Measurements from ENCODE around the gene GGCT. TPM values are rescaled to one million over a fixed set of nuclear protein-coding genes. Genes with fewer than 3 reads are reported as not detected.

GGCT gene
- total RNA-seq, 4 donors from 2014 or later: 24.1 to 47.0 (median 30.1) TPM

GRCh38 chr7:30474893-30475292 is 29.7 kb downstream of the GGCT start:
- 74 to 81% methylated on average over 2 of the region's 2 CpGs for WGBS, 2 donors
- peaks cover 83 to 89% of the 10 kb centered on the region in 2 donors for H3K4me1 ChIP-seq
- H3K9me3 ChIP-seq: no peaks in the 10 kb centered on the region
- H3K36me3 ChIP-seq: no peaks in the 10 kb centered on the region
- TF ChIP-seq CTCF (IDR thresholded peaks at IDR 0.05) (no peak), POLR2A (IDR thresholded peaks at IDR 0.05) (no peak)
- H3K27me3 ChIP-seq: no peaks in the 10 kb centered on the region
- intact Hi-C loops (cut with DNase I): no loop called here
- H3K4me3 ChIP-seq (replicated peaks in 1 of 3): no peak overlapping the region
- peak overlapping the region in 2 of 3 donors; percentile 91 to 94 for H3K27ac ChIP-seq
- DNase-seq: no peak

- Histone ChIP-seq H3K9me3 (no peaks in the 10 kb centered on the region), H3K4me3 (replicated peaks in 1 of 3) (no peak overlapping the region), H3K27ac (peak overlapping the region in 2 of 3 donors; percentile 91 to 94), H3K4me1 (peaks cover 86 to 91% of the 10 kb centered on the region in 2 donors), H3K36me3 (no peaks in the 10 kb centered on the region), H3K27me3 (no peaks in the 10 kb centered on the region)
- DNase-seq: no peak
- no peak for TF ChIP-seq POLR2A (IDR thresholded peaks at IDR 0.05)
- no peak for TF ChIP-seq CTCF (IDR thresholded peaks at IDR 0.05)
- WGBS, 2 donors: 94 to 97% methylated on average over 10 of the region's 10 CpGs
- intact Hi-C loops (cut with DNase I): no loop called here
Measured at GRCh38 chr7:30474485-30474884, 30.1 kb downstream of the GGCT start.

GRCh38 chr7:30473903-30474302 is 30.7 kb downstream of the GGCT start:
- Histone ChIP-seq H3K27ac (peak overlapping the region in 2 of 3 donors; percentile 93 to 94), H3K4me3 (replicated peaks in 1 of 3) (no peak overlapping the region), H3K36me3 (no peaks in the 10 kb centered on the region), H3K4me1 (peaks cover 86 to 91% of the 10 kb centered on the region in 2 donors), H3K27me3 (no peaks in the 10 kb centered on the region), H3K9me3 (no peaks in the 10 kb centered on the region)
- no peak for TF ChIP-seq CTCF (IDR thresholded peaks at IDR 0.05)
- TF ChIP-seq POLR2A (IDR thresholded peaks at IDR 0.05): no peak
- intact Hi-C loops (cut with DNase I): no loop called here
- WGBS, 2 donors: 96 to 100% methylated on average over 1 of the region's 1 CpG
- no peak for DNase-seq

- Histone ChIP-seq H3K4me3 (replicated peaks in 1 of 3) (no peak overlapping the region), H3K36me3 (no peaks in the 10 kb centered on the region), H3K27ac (peak overlapping the region; percentile 15 to 94 (median 93)), H3K27me3 (no peaks in the 10 kb centered on the region), H3K9me3 (no peaks in the 10 kb centered on the region), H3K4me1 (peaks cover 94 to 98% of the 10 kb centered on the region in 2 donors)
- 66 to 72% methylated on average over 4 of the region's 4 CpGs for WGBS, 2 donors
- TF ChIP-seq POLR2A (IDR thresholded peaks at IDR 0.05) (no peak), CTCF (IDR thresholded peaks at IDR 0.05) (no peak)
- intact Hi-C loops (cut with DNase I): no loop called here
- no peak for DNase-seq
Measured at GRCh38 chr7:30472784-30473775, 31.5 kb downstream of the GGCT start.
